Uterus (tissue), 2 donors: ENCODE measurements around the gene ADA.

ENCODE experiments used
- CTCF ChIP-seq, 4 experiments: fragments of 200-600 bp in 2 of 4; fragments of 450-650 bp in 2 of 4; sonication (generic) in 2 of 4; IDR thresholded peaks; one replicate each; pipeline ENCODE4 v1.5.1; 2016 to 2019; ENCODE audit warnings: antibody characterized with exemption in 4 of 4, mild to moderate bottlenecking in 2 of 4, moderate library complexity in 1 of 4
- POLR2A ChIP-seq, 2 donors: fragments of 450-650 bp; IDR thresholded peaks; one replicate each; pipeline ENCODE4 v1.6.1; 2016; ENCODE audit warnings: antibody characterized with exemption in 2 of 2, mild to moderate bottlenecking in 1 of 2, moderate library complexity in 1 of 2

GRCh38 chr20:44592366-44592765 is 59.1 kb downstream of the ADA start:
- TF ChIP-seq POLR2A (IDR thresholded peaks at IDR 0.05) (no peak), CTCF (IDR thresholded peaks at IDR 0.05) (no peak)
